OCI-LY3 (cell line): Measurements from ENCODE around the gene AIF1L.

Source experiments
- CTCF ChIP-seq: fragments of 200-600, 300-600 bp; sonication (generic); IDR thresholded peaks from 2 replicates; pipeline ENCODE4 v1.5.1; 2014; ENCODE audit warnings: antibody characterized with exemption, low read length, low read depth
- EZH2phosphoT487 ChIP-seq: fragments of 200-600 bp; shearing (Covaris generic); IDR thresholded peaks from 2 replicates; pipeline ENCODE4 v1.6.1; 2018; ENCODE audit warnings: antibody characterized with exemption, mixed run types, low read depth

- no peak for TF ChIP-seq CTCF
- TF ChIP-seq EZH2phosphoT487 = no peak
Observed at GRCh38 chr9:131078427-131079366, 17.6 kb upstream of the AIF1L start.
